Stimulated activated naive CD4-positive, alpha-beta T cell treated with Interleukin-2 at 50 U/mL for 16 hours (primary cell): ENCODE measurements around the gene KCNIP4.

ENCODE experiments used
- DNase-seq: peaks from one replicate; lab custom pipeline; 2025; lab: John Stamatoyannopoulos, UW

The KCNIP4 gene

DNA sequence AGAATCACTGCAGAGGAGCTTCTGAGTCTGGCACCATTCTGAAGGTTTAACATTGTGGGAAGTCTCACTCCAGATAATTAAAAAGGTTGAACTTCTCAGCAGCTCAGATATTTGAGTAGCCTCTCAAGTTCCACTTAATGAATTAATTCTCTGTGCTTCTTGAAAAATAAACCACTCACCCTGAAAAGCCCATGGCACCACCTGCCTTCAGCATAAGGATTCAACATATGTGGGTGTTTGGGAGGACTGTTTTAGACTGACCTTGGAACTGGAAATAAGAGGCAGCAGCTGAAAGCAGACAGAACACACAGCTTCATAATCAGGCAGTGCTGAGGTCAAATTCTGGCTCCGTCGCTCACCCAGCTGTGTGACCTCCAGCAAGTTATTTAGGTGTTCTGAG, 100.6 kb downstream of the KCNIP4 start:
- no peak for DNase-seq

GRCh38 chr4:21845663-21846062, 102.9 kb downstream of the KCNIP4 start:
- no peak for DNase-seq

DNA sequence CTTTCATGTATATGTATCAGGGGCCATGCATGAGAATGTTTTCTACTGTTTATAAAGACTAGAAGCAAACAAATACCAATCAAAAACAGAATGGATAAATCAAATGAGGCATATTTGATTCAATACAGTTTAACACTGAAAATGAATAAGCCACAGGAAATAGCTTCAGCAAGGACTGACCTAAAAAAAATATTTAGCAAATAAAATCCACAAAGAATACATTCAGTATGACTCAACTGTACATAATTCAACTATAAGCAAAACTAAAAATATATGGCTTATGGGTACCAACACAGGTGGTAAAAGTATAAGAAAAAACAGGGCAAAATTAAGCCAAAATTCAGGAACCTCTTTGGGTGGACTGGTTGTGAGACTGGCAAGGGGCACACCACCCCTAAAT, 112.9 kb downstream of the KCNIP4 start:
- DNase-seq = no peak

GRCh38 chr4:21830272-21830671, 118.3 kb downstream of the KCNIP4 start:
- DNase-seq = no peak

GRCh38 chr4:21827575-21827974, 121.0 kb downstream of the KCNIP4 start:
- DNase-seq = no peak

GRCh38 chr4:21826071-21826470, 122.5 kb downstream of the KCNIP4 start:
- DNase-seq = no peak

DNA sequence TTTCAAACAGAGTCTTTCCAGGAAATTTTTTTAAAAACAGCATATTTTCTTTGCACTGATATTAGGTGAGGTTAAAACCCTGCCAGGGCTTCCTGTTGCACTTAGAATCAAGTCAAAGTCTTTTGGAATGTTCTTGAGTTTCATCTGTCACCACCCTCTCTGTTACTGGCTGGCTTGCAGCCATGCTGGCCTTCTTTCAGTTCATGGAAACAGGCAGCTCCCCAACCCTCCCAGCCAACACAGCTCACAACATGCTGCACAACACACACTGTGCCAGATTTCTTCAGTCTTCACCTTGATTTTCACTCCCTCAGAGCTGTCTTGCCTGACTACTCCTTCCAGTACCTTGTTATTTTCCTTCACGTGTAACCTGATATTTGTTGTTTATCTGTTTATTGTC, 129.5 kb downstream of the KCNIP4 start:
- no peak for DNase-seq

DNA sequence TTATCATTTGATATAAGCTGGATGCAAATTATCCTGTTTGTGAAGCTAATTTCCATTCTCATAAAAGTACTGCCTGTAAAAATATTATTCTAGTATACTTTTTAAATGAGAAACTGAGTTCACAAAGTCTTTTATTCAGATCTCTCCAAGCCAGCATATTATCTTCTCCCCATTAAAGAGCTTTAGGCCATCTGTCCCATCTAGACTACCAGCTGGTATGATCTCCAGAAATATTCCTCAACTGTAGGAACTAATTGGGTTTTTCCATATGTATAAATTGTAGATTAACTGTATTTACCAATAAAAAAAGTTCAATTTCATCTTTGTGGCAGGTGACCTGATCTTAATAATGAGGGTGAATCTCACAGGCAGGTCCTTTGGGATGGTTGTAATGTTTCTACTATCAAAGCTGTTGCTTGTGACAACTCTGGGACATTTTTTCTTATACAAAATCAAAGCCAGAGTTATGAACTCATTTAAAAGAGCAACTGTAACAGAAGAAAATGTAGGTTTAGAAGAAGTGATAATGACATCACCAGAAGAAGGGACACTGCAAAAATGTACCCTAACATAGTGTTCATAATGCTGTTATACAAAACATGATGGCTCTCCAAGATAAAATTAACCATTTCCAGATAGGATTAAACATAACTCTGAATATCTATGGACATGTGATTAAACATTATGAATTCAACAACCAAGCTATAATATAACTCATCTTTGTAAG, 132.8 kb downstream of the KCNIP4 start:
- DNase-seq = no peak

GRCh38 chr4:21811565-21811964, 137.0 kb downstream of the KCNIP4 start:
- no peak for DNase-seq

DNA sequence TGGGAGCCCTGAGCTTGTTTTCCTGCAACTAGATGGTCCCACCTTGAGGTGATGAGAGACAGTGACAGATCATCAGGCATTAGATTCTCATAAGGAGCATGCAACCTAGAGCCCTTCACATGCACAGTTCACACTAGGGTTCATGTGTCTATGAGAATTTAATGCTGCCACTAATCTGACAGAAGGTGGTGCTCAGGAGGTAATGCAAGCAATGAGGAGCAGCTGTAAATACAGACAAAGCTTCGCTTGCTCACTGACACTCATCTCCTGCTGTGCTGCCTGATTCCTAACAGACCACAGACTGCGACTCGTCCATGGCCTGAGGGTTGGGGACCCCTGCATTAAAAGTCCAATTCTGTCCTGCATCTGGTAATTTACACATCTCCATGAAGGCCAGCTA, 141.6 kb downstream of the KCNIP4 start:
- DNase-seq = no peak

DNA sequence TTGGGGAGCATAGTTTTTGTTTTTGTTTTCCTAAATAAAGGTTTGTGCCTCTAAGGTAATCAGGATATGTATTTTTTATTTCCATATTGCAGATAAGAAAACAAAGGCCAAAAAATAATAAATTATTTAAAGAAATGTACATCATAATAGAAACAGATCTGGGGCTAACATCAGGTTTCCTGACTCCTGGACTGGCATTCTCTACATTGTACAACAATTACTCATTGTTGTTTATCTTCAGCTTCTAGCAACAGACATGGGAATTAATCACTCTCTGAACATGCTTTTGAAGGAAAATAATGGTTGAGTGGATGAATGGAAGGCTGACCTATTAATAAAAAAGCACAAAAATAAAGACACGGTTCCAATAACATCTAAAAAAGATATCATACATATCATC, 146.2 kb downstream of the KCNIP4 start:
- no peak for DNase-seq

GRCh38 chr4:21801661-21802385, 146.7 kb downstream of the KCNIP4 start:
- no peak for DNase-seq

DNA sequence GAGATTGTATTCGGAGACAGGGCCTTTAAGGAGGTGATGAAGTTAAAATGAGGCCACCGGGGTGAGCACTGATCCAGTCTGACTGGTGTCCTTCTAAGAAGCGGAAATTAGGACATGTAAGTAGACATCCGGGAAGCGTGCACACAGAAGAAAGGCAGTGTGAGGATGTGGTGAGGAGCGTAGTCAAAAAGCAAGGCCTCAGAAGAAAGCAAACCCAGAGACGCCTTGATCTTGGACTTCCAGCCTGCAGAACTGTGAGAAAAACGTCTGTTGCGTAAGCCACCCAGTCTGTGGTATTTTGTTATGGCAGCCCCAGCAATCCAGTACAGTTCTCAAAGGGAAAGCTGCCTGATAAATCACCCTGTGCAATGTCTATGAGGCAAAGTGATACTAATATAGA, 153.5 kb downstream of the KCNIP4 start:
- DNase-seq = no peak

- no peak for DNase-seq
Measured at GRCh38 chr4:21792736-21793135, 155.8 kb downstream of the KCNIP4 start.

DNA sequence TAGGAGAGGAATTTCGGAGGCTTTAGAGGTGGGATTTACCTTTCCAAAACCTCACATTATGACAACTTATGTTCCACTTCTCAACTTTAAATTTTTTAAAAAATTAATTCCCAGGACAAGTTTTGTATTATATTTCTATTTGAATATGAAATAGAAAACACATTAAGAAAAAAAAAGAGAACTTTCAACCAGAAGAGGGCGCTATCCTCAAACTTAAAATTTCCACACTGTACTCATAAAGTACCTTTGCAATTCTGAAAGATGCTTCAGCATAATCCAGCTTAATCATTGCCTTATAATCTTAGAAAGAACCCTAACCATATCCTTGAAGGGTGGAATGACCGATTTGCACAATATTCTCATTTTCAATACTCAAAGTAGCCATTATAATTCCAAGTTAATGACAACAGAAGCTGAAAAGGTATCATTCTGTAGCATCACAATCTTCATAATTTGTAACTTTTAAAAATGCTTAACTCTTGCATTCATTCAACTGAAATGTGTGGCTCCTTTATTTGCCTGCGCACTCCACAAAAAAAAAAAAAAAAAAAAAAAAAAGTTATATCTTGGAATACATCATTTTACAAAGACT, 158.0 kb downstream of the KCNIP4 start:
- no peak for DNase-seq

DNA sequence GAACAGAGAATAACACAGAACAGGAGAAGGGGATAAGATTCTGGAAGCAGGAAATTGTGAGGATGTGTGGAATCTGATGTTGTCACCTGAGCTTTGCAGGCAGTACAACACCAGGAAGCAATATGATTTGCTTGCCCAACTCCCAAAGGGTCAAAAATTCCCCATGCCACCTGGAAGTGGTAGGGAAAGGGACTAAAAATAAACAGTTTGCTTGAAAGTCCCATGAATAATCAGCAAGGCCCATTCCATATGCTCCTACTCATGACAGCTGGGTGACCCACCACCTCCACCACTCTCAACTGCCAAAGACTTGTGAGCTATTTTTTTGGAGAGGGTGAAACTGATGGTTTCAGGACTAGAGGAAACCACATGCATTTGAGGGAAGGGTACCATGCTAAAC, 168.4 kb downstream of the KCNIP4 start:
- no peak for DNase-seq

DNA sequence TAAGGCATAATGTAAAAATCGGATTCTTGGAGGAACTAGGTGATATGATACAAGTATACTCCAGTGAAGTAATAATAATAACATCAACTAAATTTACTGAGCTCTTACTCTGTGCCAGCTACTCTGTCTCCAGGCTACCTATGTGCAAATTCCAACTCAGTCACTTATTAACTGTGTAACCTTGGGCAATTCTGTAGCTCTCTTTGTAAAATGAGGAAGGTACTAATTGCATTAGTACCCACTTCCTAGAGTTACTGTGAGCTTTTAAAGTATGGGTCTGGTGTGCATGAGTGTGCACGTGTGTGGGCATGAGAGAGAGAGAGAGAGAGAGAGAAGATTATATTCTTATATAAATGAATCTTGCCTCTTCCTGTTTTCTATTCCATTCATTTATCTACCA, 169.9 kb downstream of the KCNIP4 start:
- no peak for DNase-seq

DNA sequence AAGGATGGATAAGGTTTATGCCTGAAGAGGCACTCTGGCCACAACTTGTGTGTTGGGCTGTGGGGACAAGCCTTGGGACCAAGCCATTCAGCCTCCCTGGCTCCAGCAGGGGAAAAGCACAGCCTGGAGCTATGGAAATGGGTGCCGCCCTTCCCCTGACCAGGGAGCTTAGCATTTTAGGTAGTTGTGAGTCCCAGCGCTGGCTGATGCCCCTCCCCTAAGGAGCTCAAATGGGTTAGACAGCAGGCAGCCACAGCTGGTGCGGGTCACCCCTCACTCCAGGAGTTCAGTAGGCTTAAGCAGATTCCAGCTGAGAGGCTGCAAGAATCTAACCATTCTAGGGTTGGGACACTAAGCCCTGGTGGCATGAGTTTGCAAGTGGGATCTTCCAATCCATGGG, 172.9 kb downstream of the KCNIP4 start:
- DNase-seq = no peak

- DNase-seq = no peak
Measured at GRCh38 chr4:21769404-21770147, 179.0 kb downstream of the KCNIP4 start.

DNA sequence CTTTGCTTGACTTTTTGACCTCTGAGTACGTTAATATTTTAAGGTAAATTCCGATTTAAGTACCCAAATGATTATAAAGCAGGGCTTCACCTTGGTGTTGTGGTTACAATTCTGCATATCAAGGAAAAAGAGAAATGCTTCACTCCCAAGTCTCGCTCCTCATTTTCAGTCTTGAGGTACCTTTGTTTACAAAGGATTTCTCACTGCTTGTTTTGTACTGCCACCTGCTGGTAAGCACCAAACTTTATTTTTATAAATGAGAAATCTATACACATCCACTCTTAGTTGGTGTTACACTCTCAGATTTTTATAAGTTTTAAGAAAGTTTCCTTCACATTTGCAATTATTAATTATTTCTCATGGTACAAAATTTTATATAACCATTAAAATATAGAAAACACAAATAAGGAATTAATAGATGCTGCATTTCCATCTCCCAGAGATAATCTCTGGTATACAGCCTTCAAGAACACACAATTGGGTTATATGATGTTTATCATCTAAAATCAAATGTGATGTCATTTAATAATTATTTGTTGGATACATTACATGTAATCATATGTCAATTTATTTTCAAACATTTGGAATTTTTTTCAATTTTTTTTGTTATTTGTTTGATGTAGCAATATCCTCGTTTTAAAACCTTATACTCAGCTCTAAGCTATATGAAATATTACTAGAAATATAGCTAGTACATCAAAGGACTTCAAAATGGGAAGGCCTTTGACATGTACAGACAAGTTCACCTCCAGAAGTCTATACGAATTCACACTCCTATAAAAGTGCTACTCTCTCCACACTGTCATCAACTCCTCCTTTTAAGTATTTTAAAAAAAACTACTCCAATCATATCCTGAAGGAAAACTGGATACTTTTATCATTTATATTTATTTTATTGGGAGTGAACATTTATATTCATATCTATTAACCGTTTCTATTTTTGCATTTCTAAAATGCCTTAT, 179.9 kb downstream of the KCNIP4 start:
- DNase-seq = no peak

GRCh38 chr4:21765810-21766407, 182.7 kb downstream of the KCNIP4 start:
- DNase-seq = no peak
